Lower leg skin (tissue), 4 donors: Measurements from ENCODE around the gene MEF2D. TPM values are rescaled to one million over a fixed set of nuclear protein-coding genes. Genes with fewer than 3 reads are reported as not detected.

Experiments
- DNase-seq, 2 donors: peaks; one replicate each; pipeline ENCODE4 v3.0.0-alpha.2; 2019; ENCODE audit warnings: low spot score in 2 of 2
- H3K4me3 ChIP-seq: fragments of 200-600 bp; sonication (generic); 2 replicates; pipeline ENCODE4 v1.5.1; 2017; ENCODE audit warnings: mild to moderate bottlenecking, low read depth; ENCODE audit not compliant: poor library complexity, severe bottlenecking
- CTCF ChIP-seq, 3 donors: fragments of 450-650 bp; IDR thresholded peaks; one replicate each; pipeline ENCODE4 v1.5.1; 2016; ENCODE audit warnings: antibody characterized with exemption in 3 of 3, mild to moderate bottlenecking in 3 of 3, moderate library complexity in 2 of 3
- POLR2A ChIP-seq, 2 donors: fragments of 450-650 bp; IDR thresholded peaks; one replicate each; pipeline ENCODE4 v1.6.1; 2016 to 2017; ENCODE audit warnings: antibody characterized with exemption in 2 of 2, mild to moderate bottlenecking in 1 of 2, moderate library complexity in 1 of 2
- WGBS, 2 donors: methylation state at CpG; one replicate each; pipeline ENCODE4 v1.1.5; 2018; 5-methylcytosine and 5-hydroxymethylcytosine counted together
- intact Hi-C: fragments of 100-400 bp; cut with DNase I; formaldehyde crosslinking; loops from one replicate; pipeline ENCODE4 v1.15.0; 2023; ENCODE audit warnings: low total_unique reads
- total RNA-seq, 4 donors: library from RNA; depleted of rRNA; stranded (reverse); fragments of >200 nt; gene quantifications; one replicate each; pipeline ENCODE4 v1.1.0, GENCODE V29; 2016

The MEF2D gene
- total RNA-seq, 4 donors from 2014 or later, result 32.1 to 67.3 (median 55.6) TPM

GRCh38 chr1:156499194-156499841, 1.3 kb downstream of the MEF2D start:
- H3K4me3 ChIP-seq, result peak overlapping the region; percentile 100
- 0% methylated on average over 10 to 14 of the region's 14 CpGs for WGBS, 2 donors
- no peak for TF ChIP-seq CTCF (IDR thresholded peaks at IDR 0.05)
- TF ChIP-seq POLR2A (IDR thresholded peaks at IDR 0.05), result no peak
- intact Hi-C loops, result no loop called here
- peak in 1 of 2 donors; percentile 83 for DNase-seq

GRCh38 chr1:156498432-156499193, 2.0 kb downstream of the MEF2D start:
- TF ChIP-seq POLR2A (IDR thresholded peaks at IDR 0.05) (no peak), CTCF (IDR thresholded peaks at IDR 0.05) (no peak)
- DNase-seq, result no peak
- WGBS, 2 donors, result 12% methylated on average over 12 of the region's 12 CpGs
- intact Hi-C loops, result no loop called here
- H3K4me3 ChIP-seq, result peak overlapping the region; percentile 100

GRCh38 chr1:156497743-156498431, 2.7 kb downstream of the MEF2D start:
- DNase-seq, result no peak
- WGBS, 2 donors, result 45 to 57% methylated on average over 5 of the region's 5 CpGs
- no peak for TF ChIP-seq CTCF (IDR thresholded peaks at IDR 0.05)
- TF ChIP-seq POLR2A (IDR thresholded peaks at IDR 0.05), result no peak
- no peak overlapping the region for H3K4me3 ChIP-seq
- intact Hi-C loops, result no loop called here

- no peak overlapping the region for H3K4me3 ChIP-seq
- TF ChIP-seq CTCF (IDR thresholded peaks at IDR 0.05), result no peak
- TF ChIP-seq POLR2A (IDR thresholded peaks at IDR 0.05), result no peak
- DNase-seq, result no peak
- intact Hi-C loops, result no loop called here
- WGBS, 2 donors, result 60 to 63% methylated on average over 11 of the region's 11 CpGs
Observed at GRCh38 chr1:156497078-156497742, 3.4 kb downstream of the MEF2D start.

- intact Hi-C loops, result no loop called here
- TF ChIP-seq CTCF (IDR thresholded peaks at IDR 0.05) (no peak), POLR2A (IDR thresholded peaks at IDR 0.05) (no peak)
- no peak for DNase-seq
- no peak overlapping the region for H3K4me3 ChIP-seq
- 68 to 70% methylated on average over 10 of the region's 10 CpGs for WGBS, 2 donors
Observed at GRCh38 chr1:156496211-156496761, 4.3 kb downstream of the MEF2D start.
